Measurements from ENCODE around the gene PATE4. TPM values are rescaled to one million over a fixed set of nuclear protein-coding genes. Genes with fewer than 3 reads are reported as not detected.

The PATE4 gene
- total RNA-seq: not detected
- long read RNA-seq: 0 reads

GRCh38 chr11:125833016-125833415 is at the start of gene PATE4:
Gene PATE4, plus strand, starts transcription at chr11:125833316. Its CDS starts 44 bp downstream, at chr11:125833360.
- Histone ChIP-seq H3K4me3 (no peak within 1 kb of the TSS), H3K36me3 (no peaks in the 10 kb centered on the region), H3K27me3 (ENCODE audit: low read depth) (no peaks in the 10 kb centered on the region), H3K27ac (replicated peaks) (no peak within 1 kb of the TSS), H3K9me3 (replicated peaks) (peaks cover 19% of the 10 kb centered on the region), H3K4me1 (no peaks in the 10 kb centered on the region)
- intact Hi-C loops (cut with micrococcal nuclease): no loop called here
- no peak for TF ChIP-seq CTCF (IDR thresholded peaks at IDR 0.05; ENCODE audit: borderline replicate concordance)
- no peak for DNase-seq

GRCh38 chr11:125784678-125785077 is 48.4 kb upstream of the PATE4 start:
- H3K27ac ChIP-seq (replicated peaks): no peak overlapping the region
- H3K27me3 ChIP-seq (ENCODE audit: low read depth): no peaks in the 10 kb centered on the region
- TF ChIP-seq CTCF (IDR thresholded peaks at IDR 0.05; ENCODE audit: borderline replicate concordance): no peak
- no peaks in the 10 kb centered on the region for H3K4me1 ChIP-seq
- no peak overlapping the region for H3K4me3 ChIP-seq
- intact Hi-C loops (cut with micrococcal nuclease): no loop called here
- DNase-seq: no peak
- no peaks in the 10 kb centered on the region for H3K9me3 ChIP-seq (replicated peaks)
- no peaks in the 10 kb centered on the region for H3K36me3 ChIP-seq

GRCh38 chr11:125787827-125788226 is 45.3 kb upstream of the PATE4 start, which contains the start of gene PATE3:
Gene PATE3, plus strand, starts transcription at chr11:125788127. Its CDS starts 25 bp downstream, at chr11:125788152.
- intact Hi-C loops (cut with micrococcal nuclease): no loop called here
- Histone ChIP-seq H3K27me3 (ENCODE audit: low read depth) (no peaks in the 10 kb centered on the region), H3K9me3 (replicated peaks) (peaks cover 13% of the 10 kb centered on the region), H3K36me3 (no peaks in the 10 kb centered on the region), H3K4me3 (no peak within 1 kb of the TSS), H3K4me1 (no peaks in the 10 kb centered on the region), H3K27ac (replicated peaks) (no peak within 1 kb of the TSS)
- no peak for TF ChIP-seq CTCF (IDR thresholded peaks at IDR 0.05; ENCODE audit: borderline replicate concordance)
- DNase-seq: no peak

- no peak for TF ChIP-seq CTCF (IDR thresholded peaks at IDR 0.05; ENCODE audit: borderline replicate concordance)
- intact Hi-C loops (cut with micrococcal nuclease): no loop called here
- no peaks in the 10 kb centered on the region for H3K4me1 ChIP-seq
- peaks cover 43% of the 10 kb centered on the region for H3K9me3 ChIP-seq (replicated peaks)
- H3K36me3 ChIP-seq: no peaks in the 10 kb centered on the region
- no peaks in the 10 kb centered on the region for H3K27me3 ChIP-seq (ENCODE audit: low read depth)
- H3K4me3 ChIP-seq: no peak overlapping the region
- no peak for DNase-seq
- H3K27ac ChIP-seq (replicated peaks): no peak overlapping the region
Measured at GRCh38 chr11:125790825-125791224, 42.3 kb upstream of the PATE4 start.

GRCh38 chr11:125797641-125798040 is 35.5 kb upstream of the PATE4 start:
- Histone ChIP-seq H3K4me3 (no peak overlapping the region), H3K27ac (replicated peaks) (no peak overlapping the region), H3K9me3 (replicated peaks) (peaks cover 97% of the 10 kb centered on the region), H3K4me1 (no peaks in the 10 kb centered on the region), H3K27me3 (ENCODE audit: low read depth) (no peaks in the 10 kb centered on the region), H3K36me3 (no peaks in the 10 kb centered on the region)
- no peak for TF ChIP-seq CTCF (IDR thresholded peaks at IDR 0.05; ENCODE audit: borderline replicate concordance)
- no peak for DNase-seq
- intact Hi-C loops (cut with micrococcal nuclease): no loop called here
